NB4 (cell line): ENCODE results near the gene NPAS3.

Experiments
- DNase-seq: peaks from one replicate; pipeline ENCODE4 v3.0.0; 2010; ENCODE audit warnings: low read depth
- H3K4me3 ChIP-seq: one replicate; pipeline ENCODE4 v1.5.1; 2011; ENCODE audit warnings: mild to moderate bottlenecking, low read depth, low read length, moderate library complexity
- MAX ChIP-seq: IDR thresholded peaks from 2 replicates; pipeline ENCODE4 v1.6.1; 2011; ENCODE audit warnings: low read depth, low read length
- MYC ChIP-seq: IDR thresholded peaks from 2 replicates; pipeline ENCODE4 v1.6.1; 2011; ENCODE audit warnings: low read depth, low read length
- POLR2A ChIP-seq: IDR thresholded peaks from 2 replicates; pipeline ENCODE4 v1.6.1; 2011; ENCODE audit warnings: mild to moderate bottlenecking; ENCODE audit not compliant: insufficient read length; ENCODE audit errors: extremely low read depth
- TF ChIP-seq, protein P1 (sequence below): IDR thresholded peaks from one replicate; pipeline ENCODE4 v1.5.1; 2012; ENCODE audit warnings: low read depth, low read length

Gene NPAS3

GRCh38 chr14:33201116-33201515 is 262.4 kb downstream of the NPAS3 start:
- H3K4me3 ChIP-seq, result no peak overlapping the region
- TF ChIP-seq, protein P1, sequence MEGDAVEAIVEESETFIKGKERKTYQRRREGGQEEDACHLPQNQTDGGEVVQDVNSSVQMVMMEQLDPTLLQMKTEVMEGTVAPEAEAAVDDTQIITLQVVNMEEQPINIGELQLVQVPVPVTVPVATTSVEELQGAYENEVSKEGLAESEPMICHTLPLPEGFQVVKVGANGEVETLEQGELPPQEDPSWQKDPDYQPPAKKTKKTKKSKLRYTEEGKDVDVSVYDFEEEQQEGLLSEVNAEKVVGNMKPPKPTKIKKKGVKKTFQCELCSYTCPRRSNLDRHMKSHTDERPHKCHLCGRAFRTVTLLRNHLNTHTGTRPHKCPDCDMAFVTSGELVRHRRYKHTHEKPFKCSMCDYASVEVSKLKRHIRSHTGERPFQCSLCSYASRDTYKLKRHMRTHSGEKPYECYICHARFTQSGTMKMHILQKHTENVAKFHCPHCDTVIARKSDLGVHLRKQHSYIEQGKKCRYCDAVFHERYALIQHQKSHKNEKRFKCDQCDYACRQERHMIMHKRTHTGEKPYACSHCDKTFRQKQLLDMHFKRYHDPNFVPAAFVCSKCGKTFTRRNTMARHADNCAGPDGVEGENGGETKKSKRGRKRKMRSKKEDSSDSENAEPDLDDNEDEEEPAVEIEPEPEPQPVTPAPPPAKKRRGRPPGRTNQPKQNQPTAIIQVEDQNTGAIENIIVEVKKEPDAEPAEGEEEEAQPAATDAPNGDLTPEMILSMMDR, result no peak
- TF ChIP-seq POLR2A, result no peak
- TF ChIP-seq MYC, result no peak
- no peak for TF ChIP-seq MAX
- DNase-seq, result no peak

- DNase-seq, result no peak
- TF ChIP-seq MAX (no peak), MYC (no peak), POLR2A (no peak)
- TF ChIP-seq, protein P1, result no peak
Observed at GRCh38 chr14:33206981-33207380, 268.3 kb downstream of the NPAS3 start.

GRCh38 chr14:33207467-33208017 is 268.9 kb downstream of the NPAS3 start:
- TF ChIP-seq MYC, result no peak
- TF ChIP-seq, protein P1, result no peak
- TF ChIP-seq MAX, result no peak
- TF ChIP-seq POLR2A, result no peak
- DNase-seq, result no peak
- H3K4me3 ChIP-seq, result no peak overlapping the region

More at GRCh38 chr14:33206981-33207380, 268.3 kb downstream of the NPAS3 start:
- no peak overlapping the region for H3K4me3 ChIP-seq

- DNase-seq, result peak; percentile 8
- no peak overlapping the region for H3K4me3 ChIP-seq
- TF ChIP-seq, protein P1, result no peak
- TF ChIP-seq POLR2A, result no peak
- no peak for TF ChIP-seq MAX
- no peak for TF ChIP-seq MYC
Observed at GRCh38 chr14:33210311-33210710, 271.6 kb downstream of the NPAS3 start.

DNA sequence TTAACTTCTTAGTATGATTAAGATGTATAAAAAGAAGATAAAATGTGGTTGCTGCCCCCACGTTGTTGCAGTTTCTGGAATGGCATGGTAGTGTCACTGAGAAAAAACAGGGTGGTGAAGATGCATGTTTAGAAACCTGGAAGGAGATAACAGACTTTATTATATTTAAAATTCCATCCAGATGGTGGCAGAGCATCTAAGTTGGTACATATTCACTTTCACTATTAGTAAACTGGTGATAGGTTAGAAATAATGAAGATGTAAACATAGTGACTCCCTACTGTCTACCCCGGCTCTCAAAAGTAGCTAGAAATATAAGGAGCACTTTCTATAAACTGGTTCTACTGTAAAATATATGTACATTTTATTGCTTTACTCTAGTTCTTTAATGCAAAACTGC is 279.3 kb downstream of the NPAS3 start:
- TF ChIP-seq MYC (no peak), MAX (no peak), POLR2A (no peak)
- TF ChIP-seq, protein P1, result no peak
- no peak overlapping the region for H3K4me3 ChIP-seq
- no peak for DNase-seq

GRCh38 chr14:33219957-33220356 is 281.3 kb downstream of the NPAS3 start:
- no peak for DNase-seq
- TF ChIP-seq POLR2A (no peak), MAX (no peak), MYC (no peak)
- TF ChIP-seq, protein P1, result no peak
- H3K4me3 ChIP-seq, result no peak overlapping the region
